Keratinocyte (primary cell): Measurements from ENCODE around the gene TAS1R2. TPM values are rescaled to one million over a fixed set of nuclear protein-coding genes. Genes with fewer than 3 reads are reported as not detected.

Experiments used
- DNase-seq: peaks from one replicate; pipeline ENCODE4 v3.0.0-alpha.2; 2011; ENCODE audit warnings: low read depth, missing footprints, low spot score
- FAIRE-seq: peaks from 2 replicates; lab custom pipeline; 2011; peaks lifted over from hg19 to GRCh38; lab: Jason Lieb, UNC
- H2AFZ ChIP-seq: 2 replicates; pipeline ENCODE4 v1.6.0; 2012; ENCODE audit warnings: low read length, control low read depth, inconsistent platforms; ENCODE audit not compliant: control insufficient read depth
- H3K27ac ChIP-seq: 2 replicates; pipeline ENCODE4 v1.5.1; 2011; ENCODE audit warnings: low read length; ENCODE audit not compliant: control insufficient read depth, insufficient read depth
- H3K27me3 ChIP-seq: 3 replicates; pipeline ENCODE4 v1.6.0; 2011; ENCODE audit warnings: low read length; ENCODE audit not compliant: control insufficient read depth, insufficient read depth; ENCODE audit errors: extremely low read depth
- H3K36me3 ChIP-seq, 2 experiments: 2 replicates in 1 of 2; 3 replicates in 1 of 2; pipeline ENCODE4 v1.5.1; 2011; ENCODE audit warnings: low read length in 2 of 2, mild to moderate bottlenecking in 1 of 2; ENCODE audit not compliant: control insufficient read depth in 2 of 2, insufficient read depth in 2 of 2; ENCODE audit errors: extremely low read depth in 1 of 2
- H3K4me1 ChIP-seq: 3 replicates; pipeline ENCODE4 v1.5.1; 2011; ENCODE audit warnings: low read length; ENCODE audit not compliant: control insufficient read depth, insufficient read depth; ENCODE audit errors: extremely low read depth
- H3K4me2 ChIP-seq: 3 replicates; pipeline ENCODE4 v1.6.0; 2011; ENCODE audit warnings: low read depth, low read length; ENCODE audit not compliant: control insufficient read depth, insufficient read depth; ENCODE audit errors: extremely low read depth
- H3K4me3 ChIP-seq, 3 experiments: fragments of 200-600 bp in 1 of 3; sonication (generic) in 1 of 3; 2 replicates in 2 of 3; 3 replicates in 1 of 3; pipeline ENCODE4 v1.5.1; 2011 to 2016; ENCODE audit warnings: low read length in 3 of 3, mild to moderate bottlenecking in 3 of 3, control low read depth in 2 of 3, inconsistent platforms in 1 of 3, low read depth in 1 of 3, mixed read lengths in 1 of 3, mixed run types in 1 of 3, moderate library complexity in 1 of 3; ENCODE audit not compliant: control insufficient read depth in 2 of 3, insufficient read depth in 2 of 3; ENCODE audit errors: extremely low read depth in 1 of 3
- H3K79me2 ChIP-seq: 2 replicates; pipeline ENCODE4 v1.6.0; 2012; ENCODE audit warnings: low read length; ENCODE audit not compliant: control insufficient read depth, insufficient read depth
- H3K9ac ChIP-seq: 3 replicates; pipeline ENCODE4 v1.6.0; 2011; ENCODE audit warnings: low read length; ENCODE audit not compliant: control insufficient read depth, insufficient read depth; ENCODE audit errors: extremely low read depth
- H3K9me1 ChIP-seq: 3 replicates; pipeline ENCODE4 v1.6.0; 2011; ENCODE audit warnings: low read length; ENCODE audit not compliant: control insufficient read depth, insufficient read depth; ENCODE audit errors: extremely low read depth
- H3K9me3 ChIP-seq: 2 replicates; pipeline ENCODE4 v1.5.1; 2012; ENCODE audit warnings: low read depth, low read length; ENCODE audit not compliant: control insufficient read depth
- H4K20me1 ChIP-seq: 3 replicates; pipeline ENCODE4 v1.6.0; 2011; ENCODE audit warnings: low read length; ENCODE audit not compliant: control insufficient read depth, insufficient read depth; ENCODE audit errors: extremely low read depth
- EZH2 ChIP-seq: IDR thresholded peaks from one replicate; pipeline ENCODE4 v1.6.1; 2012; ENCODE audit warnings: inconsistent platforms, mild to moderate bottlenecking, low read length, moderate library complexity
- dilution Hi-C: fragments of 300-500 bp; cut with MboI; formaldehyde crosslinking; loops from one replicate; pipeline ENCODE4 v1.7.0; 2020; ENCODE audit warnings: low sequenced_read_pairs; ENCODE audit not compliant: extremely low pct_ligation_motif_present
- polyA plus RNA-seq, 5 experiments: library from polyadenylated mRNA; depleted of rRNA in 3 of 5; stranded (reverse) in 3 of 5; stranded (forward) in 1 of 5; unstranded in 1 of 5; fragments of >200 nt; gene quantifications; 1 replicate in 1 of 5; 2 replicates in 3 of 5; 3 replicates in 1 of 5; pipeline versions ENCODE4 v1.2.1 to v1.2.3, GENCODE V29; 2011 to 2012; ENCODE audit warnings: missing spikeins in 2 of 5, low read depth in 1 of 5, low replicate concordance in 1 of 5
- TF ChIP-seq, protein P1 (sequence below), 3 experiments: IDR thresholded peaks in 1 of 3; conservative IDR thresholded peaks in 1 of 3; optimal IDR thresholded peaks in 1 of 3; 2 replicates in 2 of 3; 3 replicates in 1 of 3; pipeline versions ENCODE3 to v1.5.1; 2011; ENCODE audit warnings: low read length in 3 of 3, mild to moderate bottlenecking in 3 of 3, moderate library complexity in 2 of 3, control low read depth in 1 of 3, inconsistent platforms in 1 of 3; ENCODE audit not compliant: insufficient read depth in 2 of 3; ENCODE audit errors: extremely low read depth in 1 of 3

The TAS1R2 gene
- polyA plus RNA-seq, 1 donor (not counting 4 experiments of a cell fraction or from before 2014, with no cell fraction given): not detected

DNA sequence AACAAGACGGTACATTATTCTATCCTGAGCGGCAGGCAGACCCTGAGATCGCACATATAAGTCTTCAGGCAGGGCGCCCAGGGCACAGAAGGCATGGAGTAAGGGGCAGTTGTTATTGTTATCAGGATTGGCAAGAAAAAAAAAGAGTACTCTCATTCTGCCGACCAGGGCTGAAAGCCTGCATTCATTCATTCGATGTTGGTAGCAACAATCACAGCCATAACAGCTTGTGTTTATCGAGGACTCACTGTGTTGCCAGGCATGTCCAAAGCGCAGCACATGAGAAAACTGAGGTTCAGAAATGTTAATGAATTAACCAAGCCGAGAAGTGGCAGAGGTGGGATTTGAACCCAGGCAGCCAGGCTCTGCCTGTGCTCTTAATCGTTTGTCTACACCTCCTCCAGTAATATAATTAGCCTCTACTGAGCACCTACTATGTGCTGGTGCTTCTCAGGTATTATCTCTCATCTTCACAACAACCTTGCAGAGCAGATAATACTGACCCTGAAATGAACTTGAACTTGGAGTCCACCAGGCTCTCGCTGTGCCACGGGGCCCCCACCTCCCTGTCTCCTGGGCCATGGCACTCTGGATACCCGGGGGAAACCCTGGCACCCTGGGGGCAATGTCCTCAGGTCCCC lies 56.2 kb downstream of the TAS1R2 start:
- dilution Hi-C loops: no loop called here
- Histone ChIP-seq H3K27ac (no peak overlapping the region), H4K20me1 (no peaks in the 10 kb centered on the region), H3K36me3 (no peaks in the 10 kb centered on the region), H3K27me3 (peaks cover 6% of the 10 kb centered on the region), H3K4me3 (no peak overlapping the region), H3K9me3 (no peaks in the 10 kb centered on the region), H3K9me1 (no peaks in the 10 kb centered on the region), H3K79me2 (no peaks in the 10 kb centered on the region), H2AFZ (no peak overlapping the region), H3K4me2 (no peak overlapping the region), H3K4me1 (no peaks in the 10 kb centered on the region), H3K9ac (no peak overlapping the region)
- TF ChIP-seq, protein P1, sequence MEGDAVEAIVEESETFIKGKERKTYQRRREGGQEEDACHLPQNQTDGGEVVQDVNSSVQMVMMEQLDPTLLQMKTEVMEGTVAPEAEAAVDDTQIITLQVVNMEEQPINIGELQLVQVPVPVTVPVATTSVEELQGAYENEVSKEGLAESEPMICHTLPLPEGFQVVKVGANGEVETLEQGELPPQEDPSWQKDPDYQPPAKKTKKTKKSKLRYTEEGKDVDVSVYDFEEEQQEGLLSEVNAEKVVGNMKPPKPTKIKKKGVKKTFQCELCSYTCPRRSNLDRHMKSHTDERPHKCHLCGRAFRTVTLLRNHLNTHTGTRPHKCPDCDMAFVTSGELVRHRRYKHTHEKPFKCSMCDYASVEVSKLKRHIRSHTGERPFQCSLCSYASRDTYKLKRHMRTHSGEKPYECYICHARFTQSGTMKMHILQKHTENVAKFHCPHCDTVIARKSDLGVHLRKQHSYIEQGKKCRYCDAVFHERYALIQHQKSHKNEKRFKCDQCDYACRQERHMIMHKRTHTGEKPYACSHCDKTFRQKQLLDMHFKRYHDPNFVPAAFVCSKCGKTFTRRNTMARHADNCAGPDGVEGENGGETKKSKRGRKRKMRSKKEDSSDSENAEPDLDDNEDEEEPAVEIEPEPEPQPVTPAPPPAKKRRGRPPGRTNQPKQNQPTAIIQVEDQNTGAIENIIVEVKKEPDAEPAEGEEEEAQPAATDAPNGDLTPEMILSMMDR (optimal IDR thresholded peaks at IDR 0.05 in 1 of 3, IDR thresholded peaks at IDR 0.05 in 1 of 3, conservative IDR thresholded peaks at IDR 0.05 in 1 of 3; ENCODE audit: extremely low read depth in 1 of 3, insufficient read depth in 2 of 3, low read length in 3 of 3): no peak
- TF ChIP-seq EZH2: no peak
- FAIRE-seq (no peak), DNase-seq (no peak)

DNA sequence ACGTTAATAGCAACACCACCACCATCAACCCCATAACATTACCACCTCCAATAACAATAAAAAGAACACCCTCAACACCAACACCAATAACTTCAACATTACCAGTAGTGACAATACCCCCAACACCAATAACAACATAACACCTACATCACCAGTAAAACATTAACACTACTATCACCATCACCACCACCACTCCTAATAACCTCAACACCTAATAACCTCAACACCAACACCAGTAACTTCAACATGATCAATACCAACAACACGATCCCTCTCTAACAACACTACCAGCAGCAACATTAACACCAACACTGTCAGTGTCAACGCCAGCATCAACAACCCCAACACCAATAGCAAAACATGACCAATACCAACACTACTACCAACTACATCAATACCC lies 57.2 kb downstream of the TAS1R2 start:
- Histone ChIP-seq H2AFZ (no peak overlapping the region), H4K20me1 (no peaks in the 10 kb centered on the region), H3K9me3 (no peaks in the 10 kb centered on the region), H3K79me2 (no peaks in the 10 kb centered on the region), H3K9me1 (no peaks in the 10 kb centered on the region), H3K27me3 (peaks cover 3% of the 10 kb centered on the region), H3K4me1 (no peaks in the 10 kb centered on the region), H3K9ac (no peak overlapping the region), H3K4me2 (no peak overlapping the region), H3K4me3 (no peak overlapping the region), H3K27ac (no peak overlapping the region), H3K36me3 (no peaks in the 10 kb centered on the region)
- TF ChIP-seq EZH2: no peak
- TF ChIP-seq, protein P1 (optimal IDR thresholded peaks at IDR 0.05 in 1 of 3, IDR thresholded peaks at IDR 0.05 in 1 of 3, conservative IDR thresholded peaks at IDR 0.05 in 1 of 3; ENCODE audit: extremely low read depth in 1 of 3, insufficient read depth in 2 of 3, low read length in 3 of 3): no peak
- dilution Hi-C loops: no loop called here
- FAIRE-seq: no peak
- DNase-seq: no peak
